Vagina (tissue), 2 donors: ENCODE measurements around the gene ZNF780B.

Source experiments
- CTCF ChIP-seq, 3 experiments: fragments of 450-650 bp in 2 of 3; fragments of 200-600 bp in 1 of 3; sonication (generic) in 1 of 3; IDR thresholded peaks; one replicate each; pipeline ENCODE4 v1.5.1; 2017 to 2019; ENCODE audit warnings: antibody characterized with exemption in 3 of 3, mild to moderate bottlenecking in 2 of 3, moderate library complexity in 2 of 3
- POLR2A ChIP-seq, 2 donors: fragments of 450-650 bp; IDR thresholded peaks; one replicate each; pipeline ENCODE4 v1.6.1; 2017; ENCODE audit warnings: antibody characterized with exemption in 2 of 2, mild to moderate bottlenecking in 2 of 2, moderate library complexity in 2 of 2
- POLR2AphosphoS5 ChIP-seq, 2 donors: sonication (generic); formaldehyde crosslinking; IDR thresholded peaks; one replicate each; pipeline ENCODE4 v1.9.0; 2017; ENCODE audit warnings: antibody characterized with exemption in 2 of 2, mild to moderate bottlenecking in 2 of 2, low read depth in 1 of 2; ENCODE audit not compliant: insufficient read depth in 1 of 2

GRCh38 chr19:39987596-39987995 is 68.4 kb downstream of the ZNF780B start:
- TF ChIP-seq CTCF (IDR thresholded peaks at IDR 0.05), result no peak
- TF ChIP-seq POLR2AphosphoS5 (IDR thresholded peaks at IDR 0.05; ENCODE audit: insufficient read depth in 1 of 2, low read depth in 1 of 2), result no peak
- TF ChIP-seq POLR2A (IDR thresholded peaks at IDR 0.05), result no peak
